ENCODE data around the gene DHCR7.

The DHCR7 gene

GRCh38 chr11:71456831-71457230 is 8.6 kb upstream of the DHCR7 start:
- Histone ChIP-seq H3K9me3 (ENCODE audit: insufficient read depth, low read length) (no peaks in the 10 kb centered on the region), H3F3A (ENCODE audit: insufficient read depth) (peaks cover 8% of the 10 kb centered on the region), H3K4me3 (ENCODE audit: insufficient read depth, low read length, poor library complexity, severe bottlenecking) (no peak overlapping the region), H3K4me2 (ENCODE audit: low read depth, low read length, poor library complexity, severe bottlenecking) (no peak overlapping the region), H3K36me3 (ENCODE audit: low read length) (no peaks in the 10 kb centered on the region), H3K9ac (ENCODE audit: low read length) (no peak overlapping the region), H2AFZ (ENCODE audit: low read depth, low read length, severe bottlenecking) (no peak overlapping the region), H3K27ac (ENCODE audit: low read depth, low read length) (no peak overlapping the region), H3K27me3 (ENCODE audit: low read length) (no peaks in the 10 kb centered on the region), H3K79me2 (ENCODE audit: insufficient read depth, low read length) (peaks cover 10% of the 10 kb centered on the region), H4K20me1 (ENCODE audit: low read depth, low read length) (no peaks in the 10 kb centered on the region), H3K9me2 (replicated peaks; ENCODE audit: insufficient read depth, low read length) (no peaks in the 10 kb centered on the region)
- TF ChIP-seq CTCF (IDR thresholded peaks at IDR 0.05; ENCODE audit: insufficient read depth, low read length, poor library complexity, severe bottlenecking) (no peak), EZH2phosphoT487 (conservative IDR thresholded peaks at IDR 0.05; ENCODE audit: low read length) (no peak)

GRCh38 chr11:71456294-71456693 is 8.1 kb upstream of the DHCR7 start:
- no peak overlapping the region for H3K27ac ChIP-seq (ENCODE audit: low read depth, low read length)
- no peaks in the 10 kb centered on the region for H3K9me3 ChIP-seq (ENCODE audit: insufficient read depth, low read length)
- no peak overlapping the region for H3K4me3 ChIP-seq (ENCODE audit: insufficient read depth, low read length, poor library complexity, severe bottlenecking)
- no peaks in the 10 kb centered on the region for H4K20me1 ChIP-seq (ENCODE audit: low read depth, low read length)
- TF ChIP-seq EZH2phosphoT487 (conservative IDR thresholded peaks at IDR 0.05; ENCODE audit: low read length), result no peak
- TF ChIP-seq CTCF (IDR thresholded peaks at IDR 0.05; ENCODE audit: insufficient read depth, low read length, poor library complexity, severe bottlenecking), result no peak
- H3F3A ChIP-seq (ENCODE audit: insufficient read depth), result peaks cover 14% of the 10 kb centered on the region
- no peaks in the 10 kb centered on the region for H3K36me3 ChIP-seq (ENCODE audit: low read length)
- H3K79me2 ChIP-seq (ENCODE audit: insufficient read depth, low read length), result peaks cover 10% of the 10 kb centered on the region
- H3K9me2 ChIP-seq (replicated peaks; ENCODE audit: insufficient read depth, low read length), result no peaks in the 10 kb centered on the region
- H2AFZ ChIP-seq (ENCODE audit: low read depth, low read length, severe bottlenecking), result no peak overlapping the region
- no peak overlapping the region for H3K4me2 ChIP-seq (ENCODE audit: low read depth, low read length, poor library complexity, severe bottlenecking)
- no peaks in the 10 kb centered on the region for H3K27me3 ChIP-seq (ENCODE audit: low read length)
- H3K9ac ChIP-seq (ENCODE audit: low read length), result no peak overlapping the region

- Histone ChIP-seq H3K36me3 (ENCODE audit: low read length) (no peaks in the 10 kb centered on the region), H3K9me2 (replicated peaks; ENCODE audit: insufficient read depth, low read length) (no peaks in the 10 kb centered on the region), H3K27me3 (ENCODE audit: low read length) (no peaks in the 10 kb centered on the region), H3K79me2 (ENCODE audit: insufficient read depth, low read length) (peaks cover 10% of the 10 kb centered on the region), H3F3A (ENCODE audit: insufficient read depth) (peaks cover 28% of the 10 kb centered on the region), H4K20me1 (ENCODE audit: low read depth, low read length) (no peaks in the 10 kb centered on the region), H3K4me2 (ENCODE audit: low read depth, low read length, poor library complexity, severe bottlenecking) (peak overlapping the region; percentile 82), H3K27ac (ENCODE audit: low read depth, low read length) (no peak overlapping the region), H3K4me3 (ENCODE audit: insufficient read depth, low read length, poor library complexity, severe bottlenecking) (no peak overlapping the region), H3K9ac (ENCODE audit: low read length) (no peak overlapping the region), H3K9me3 (ENCODE audit: insufficient read depth, low read length) (no peaks in the 10 kb centered on the region), H2AFZ (ENCODE audit: low read depth, low read length, severe bottlenecking) (no peak overlapping the region)
- TF ChIP-seq CTCF (IDR thresholded peaks at IDR 0.05; ENCODE audit: insufficient read depth, low read length, poor library complexity, severe bottlenecking), result no peak
- TF ChIP-seq EZH2phosphoT487 (conservative IDR thresholded peaks at IDR 0.05; ENCODE audit: low read length), result no peak
Observed at GRCh38 chr11:71454470-71455113, 6.4 kb upstream of the DHCR7 start.

Measured in SU-DHL-6 (cell line).